Progenitor cell of endocrine pancreas (in vitro differentiated cells): ENCODE data around the gene PREP. TPM values are rescaled to one million over a fixed set of nuclear protein-coding genes. Genes with fewer than 3 reads are reported as not detected.

Experiments used
- DNase-seq: peaks from one replicate; pipeline ENCODE4 v3.0.0; 2021; ENCODE audit warnings: low spot score; ENCODE audit not compliant: unreplicated experiment
- H3K27ac Mint-ChIP-seq: 2 replicates; pipeline ENCODE4 v1.8.0; 2021; ENCODE audit warnings: mild to moderate bottlenecking, moderate library complexity, mixed read lengths
- H3K27me3 Mint-ChIP-seq: 2 replicates; pipeline ENCODE4 v1.8.0; 2021; ENCODE audit warnings: mixed read lengths
- H3K36me3 Mint-ChIP-seq: 2 replicates; pipeline ENCODE4 v1.8.0; 2022; ENCODE audit warnings: mixed read lengths; ENCODE audit not compliant: insufficient read depth
- H3K4me1 Mint-ChIP-seq: 2 replicates; pipeline ENCODE4 v1.8.0; 2021; ENCODE audit warnings: low read depth, mixed read lengths
- H3K4me3 Mint-ChIP-seq: 2 replicates; pipeline ENCODE4 v1.8.0; 2021; ENCODE audit warnings: low read depth, mild to moderate bottlenecking, moderate library complexity, mixed read lengths
- H3K9me3 Mint-ChIP-seq: 2 replicates; pipeline ENCODE4 v1.8.0; 2021; ENCODE audit warnings: low read depth, mixed read lengths
- total RNA-seq: library from RNA; stranded (reverse); gene quantifications from 2 replicates; pipeline ENCODE4 v1.2.1, GENCODE V29; 2021
- TF ChIP-seq, protein P1 (sequence below): fragments of 200-600 bp; sonication (generic); IDR thresholded peaks from one replicate; pipeline ENCODE4 v1.5.0; 2021; ENCODE audit warnings: antibody characterized with exemption, mild to moderate bottlenecking; ENCODE audit not compliant: unreplicated experiment

Gene PREP
- total RNA-seq, 1 donor from 2014 or later, result 43.3 TPM

DNA sequence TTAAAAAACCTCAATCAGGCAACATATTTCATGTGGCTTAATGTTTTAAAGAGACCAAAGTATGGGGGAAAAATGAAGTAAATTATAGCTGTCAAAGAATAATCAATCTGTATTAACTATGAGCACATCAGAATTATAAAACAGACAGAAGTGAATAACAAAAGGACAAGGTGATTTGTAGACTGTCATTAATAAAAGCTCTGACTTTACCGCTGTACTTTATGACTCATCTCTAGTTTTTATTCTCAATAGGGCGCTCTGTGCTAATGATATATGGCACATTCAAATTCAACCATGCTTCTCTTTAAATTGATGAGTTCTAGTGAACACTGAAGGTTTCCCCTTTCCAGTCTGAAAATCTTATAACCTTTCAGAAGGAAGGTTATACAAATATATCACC lies 72.0 kb downstream of the PREP start:
- Mint-ChIP-seq H3K27me3 (no peaks in the 10 kb centered on the region), H3K4me1 (no peaks in the 10 kb centered on the region), H3K9me3 (no peaks in the 10 kb centered on the region), H3K27ac (no peak overlapping the region), H3K4me3 (no peak overlapping the region), H3K36me3 (peaks cover 14% of the 10 kb centered on the region)
- TF ChIP-seq, protein P1, sequence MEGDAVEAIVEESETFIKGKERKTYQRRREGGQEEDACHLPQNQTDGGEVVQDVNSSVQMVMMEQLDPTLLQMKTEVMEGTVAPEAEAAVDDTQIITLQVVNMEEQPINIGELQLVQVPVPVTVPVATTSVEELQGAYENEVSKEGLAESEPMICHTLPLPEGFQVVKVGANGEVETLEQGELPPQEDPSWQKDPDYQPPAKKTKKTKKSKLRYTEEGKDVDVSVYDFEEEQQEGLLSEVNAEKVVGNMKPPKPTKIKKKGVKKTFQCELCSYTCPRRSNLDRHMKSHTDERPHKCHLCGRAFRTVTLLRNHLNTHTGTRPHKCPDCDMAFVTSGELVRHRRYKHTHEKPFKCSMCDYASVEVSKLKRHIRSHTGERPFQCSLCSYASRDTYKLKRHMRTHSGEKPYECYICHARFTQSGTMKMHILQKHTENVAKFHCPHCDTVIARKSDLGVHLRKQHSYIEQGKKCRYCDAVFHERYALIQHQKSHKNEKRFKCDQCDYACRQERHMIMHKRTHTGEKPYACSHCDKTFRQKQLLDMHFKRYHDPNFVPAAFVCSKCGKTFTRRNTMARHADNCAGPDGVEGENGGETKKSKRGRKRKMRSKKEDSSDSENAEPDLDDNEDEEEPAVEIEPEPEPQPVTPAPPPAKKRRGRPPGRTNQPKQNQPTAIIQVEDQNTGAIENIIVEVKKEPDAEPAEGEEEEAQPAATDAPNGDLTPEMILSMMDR, result no peak
- DNase-seq, result no peak

DNA sequence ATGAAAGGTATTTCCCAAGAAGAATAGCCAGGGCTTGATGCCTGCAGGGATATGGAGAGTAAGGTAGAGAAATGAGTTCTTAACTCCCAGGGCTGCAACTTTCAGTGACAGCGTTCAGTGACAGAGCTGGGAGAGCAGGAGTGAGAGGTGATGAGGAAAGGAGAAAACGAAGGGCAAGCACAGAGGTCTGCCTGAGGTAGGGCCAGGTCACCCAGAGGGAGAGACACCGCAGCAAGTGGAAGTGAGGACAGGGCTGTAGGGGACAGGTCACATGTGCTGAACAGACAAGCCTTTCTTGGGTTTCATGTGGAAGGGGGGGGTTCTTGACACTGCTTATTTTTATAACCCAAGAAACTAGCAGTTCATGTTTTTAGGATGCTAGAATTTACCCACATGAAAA lies 72.5 kb downstream of the PREP start:
- TF ChIP-seq, protein P1, result no peak
- H3K4me1 Mint-ChIP-seq, result no peaks in the 10 kb centered on the region
- peak overlapping the region; percentile 5 for H3K27ac Mint-ChIP-seq
- DNase-seq, result no peak
- H3K9me3 Mint-ChIP-seq, result no peaks in the 10 kb centered on the region
- H3K4me3 Mint-ChIP-seq, result no peak overlapping the region
- no peaks in the 10 kb centered on the region for H3K27me3 Mint-ChIP-seq
- peaks cover 16% of the 10 kb centered on the region for H3K36me3 Mint-ChIP-seq

DNA sequence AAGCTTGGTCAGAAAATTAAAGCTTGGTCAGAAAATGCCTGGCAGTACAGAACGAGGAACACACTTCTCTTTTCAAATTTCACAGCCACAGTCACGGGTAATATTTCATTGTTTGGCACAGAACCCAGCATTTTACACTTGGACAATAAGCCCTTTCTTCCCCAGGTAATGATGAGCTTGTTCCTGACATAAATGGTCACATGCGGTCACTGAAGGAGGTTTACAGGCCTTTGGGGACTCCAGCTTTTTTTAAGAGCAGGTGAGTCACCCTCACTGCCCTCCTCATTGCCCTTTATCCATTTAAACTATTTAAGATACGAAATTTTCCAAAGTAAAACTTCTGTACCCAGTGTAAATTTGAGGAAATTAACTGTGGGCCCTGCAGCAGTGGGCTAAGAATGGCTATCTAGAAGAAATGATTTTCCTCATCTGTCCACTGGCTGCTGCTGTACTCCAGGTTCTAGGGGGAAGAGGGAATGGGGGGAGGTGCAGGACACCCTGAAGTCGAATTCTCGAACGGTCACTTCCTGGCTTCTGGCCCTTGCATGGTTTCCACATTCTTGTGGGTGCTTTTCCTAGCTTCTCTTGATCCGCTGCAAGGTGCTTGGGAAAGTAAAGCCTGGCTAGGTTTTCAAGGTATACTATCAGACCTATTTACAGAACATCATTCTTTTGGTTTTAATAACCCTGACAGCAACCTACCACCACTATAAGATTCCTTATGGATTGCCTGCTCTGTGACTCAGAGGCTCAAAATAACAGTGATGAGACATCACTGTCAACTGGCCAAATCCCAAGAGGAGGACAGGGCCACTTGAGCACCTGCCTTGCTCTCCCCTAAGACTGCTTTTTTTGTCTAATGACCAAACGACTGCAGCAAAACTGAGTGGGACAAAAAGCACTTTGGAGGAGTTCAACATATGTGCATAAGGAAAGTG lies 75.8 kb downstream of the PREP start:
- Mint-ChIP-seq H3K36me3 (peaks cover 28% of the 10 kb centered on the region), H3K4me1 (peaks cover 3% of the 10 kb centered on the region), H3K4me3 (no peak overlapping the region), H3K27me3 (no peaks in the 10 kb centered on the region), H3K27ac (no peak overlapping the region), H3K9me3 (no peaks in the 10 kb centered on the region)
- TF ChIP-seq, protein P1, result no peak
- no peak for DNase-seq

DNA sequence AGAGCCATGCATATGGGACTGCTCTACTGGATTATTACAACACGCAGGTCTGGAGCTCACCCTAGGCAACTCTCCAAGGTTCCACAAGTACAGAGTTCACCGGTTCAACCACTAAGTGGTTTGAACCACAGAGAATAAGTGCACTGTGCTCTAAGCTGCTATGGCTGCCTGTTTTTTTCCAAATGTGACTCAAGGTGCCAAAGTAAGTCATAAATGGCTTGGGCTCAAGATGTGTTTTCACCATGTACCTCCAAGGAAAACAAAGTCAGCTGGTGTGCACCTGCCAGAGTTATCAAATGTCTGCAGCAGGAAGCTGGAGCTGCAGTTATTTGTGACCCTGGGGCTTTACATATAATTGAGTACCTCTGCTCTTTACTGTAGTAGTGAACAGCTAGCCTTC lies 76.7 kb downstream of the PREP start:
- TF ChIP-seq, protein P1, result no peak
- H3K4me3 Mint-ChIP-seq, result no peak overlapping the region
- peaks cover 3% of the 10 kb centered on the region for H3K4me1 Mint-ChIP-seq
- no peak for DNase-seq
- no peaks in the 10 kb centered on the region for H3K27me3 Mint-ChIP-seq
- no peaks in the 10 kb centered on the region for H3K9me3 Mint-ChIP-seq
- H3K36me3 Mint-ChIP-seq, result peaks cover 30% of the 10 kb centered on the region
- no peak overlapping the region for H3K27ac Mint-ChIP-seq

DNA sequence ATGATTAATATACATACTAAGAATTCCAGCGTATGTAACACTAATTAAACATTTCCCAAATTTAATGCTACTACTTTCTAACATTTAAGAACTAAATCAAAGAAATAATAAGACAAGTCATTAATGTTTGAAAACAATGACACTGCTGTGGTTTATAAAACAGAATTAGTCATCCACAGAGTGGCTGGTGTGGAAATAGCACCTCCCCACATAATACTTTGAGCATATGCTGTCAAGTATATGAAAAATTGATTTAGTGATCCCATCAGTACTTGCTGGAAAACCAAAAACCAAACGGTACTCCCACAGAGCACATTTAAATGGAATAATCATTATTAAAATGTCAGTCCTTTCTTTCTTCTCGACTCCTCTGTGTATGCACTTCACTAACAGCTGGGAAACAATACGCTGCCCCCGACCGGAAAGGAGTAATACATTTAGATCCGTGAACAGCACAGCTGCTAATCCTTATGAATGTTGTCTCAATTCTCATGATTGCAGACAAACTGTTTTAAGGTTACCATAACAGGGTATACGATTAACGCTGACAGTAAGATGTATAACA lies 78.4 kb downstream of the PREP start:
- TF ChIP-seq, protein P1, result no peak
- DNase-seq, result no peak
- peaks cover 23% of the 10 kb centered on the region for H3K36me3 Mint-ChIP-seq
- no peak overlapping the region for H3K4me3 Mint-ChIP-seq
- H3K27me3 Mint-ChIP-seq, result no peaks in the 10 kb centered on the region
- H3K4me1 Mint-ChIP-seq, result peaks cover 3% of the 10 kb centered on the region
- no peaks in the 10 kb centered on the region for H3K9me3 Mint-ChIP-seq
- H3K27ac Mint-ChIP-seq, result no peak overlapping the region
